Astrocyte of the hippocampus (primary cell): ENCODE results near the gene PPP1CB.
"Not testable (repeated sequence)": the region's sequence is repeated elsewhere in the genome, so short reads cannot be mapped to it uniquely, and the experiment has no call there.

ENCODE experiments used
- DNase-seq: peaks from one replicate; pipeline ENCODE4 v3.0.0; 2011; ENCODE audit warnings: low read depth, low spot score

PPP1CB gene

DNA sequence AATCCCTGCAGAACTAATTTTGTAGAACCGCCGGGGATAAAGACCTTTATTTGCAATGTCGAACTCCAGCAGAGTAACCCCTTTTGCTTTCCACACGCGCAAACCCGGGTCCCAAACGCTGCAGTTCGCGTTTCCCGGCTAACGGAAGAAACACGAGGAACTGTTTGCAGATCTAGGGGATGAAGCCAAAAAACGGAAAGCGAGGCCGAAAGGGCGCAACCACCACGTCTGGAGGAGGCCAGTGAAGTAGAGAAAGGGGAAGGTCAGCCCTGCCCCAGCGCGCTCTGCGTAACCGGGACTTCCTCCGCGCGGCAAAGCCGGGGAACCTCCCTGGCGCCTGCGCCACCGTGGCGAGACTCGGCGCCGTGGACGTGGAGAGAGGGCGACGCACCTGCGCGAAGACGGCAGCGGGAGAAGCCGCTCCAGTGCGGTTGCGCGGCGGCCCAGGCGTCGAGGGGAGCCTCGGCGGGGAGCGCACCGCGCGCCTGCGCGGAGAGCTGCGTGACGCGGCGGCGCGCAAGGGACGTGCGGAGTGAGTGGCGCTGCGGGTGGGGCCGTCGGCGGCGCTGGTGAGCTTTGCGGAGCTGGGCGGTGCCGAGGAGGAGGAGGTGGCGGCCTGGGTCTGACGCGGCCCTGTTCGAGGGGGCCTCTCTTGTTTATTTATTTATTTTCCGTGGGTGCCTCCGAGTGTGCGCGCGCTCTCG lies at the start of gene PPP1CB:
PPP1CB (plus strand) TSS at position 579 of the 704 bp plus-strand sequence. CDS start 295 bp downstream, outside the sequence.
- peak; percentile 99 for DNase-seq

DNA sequence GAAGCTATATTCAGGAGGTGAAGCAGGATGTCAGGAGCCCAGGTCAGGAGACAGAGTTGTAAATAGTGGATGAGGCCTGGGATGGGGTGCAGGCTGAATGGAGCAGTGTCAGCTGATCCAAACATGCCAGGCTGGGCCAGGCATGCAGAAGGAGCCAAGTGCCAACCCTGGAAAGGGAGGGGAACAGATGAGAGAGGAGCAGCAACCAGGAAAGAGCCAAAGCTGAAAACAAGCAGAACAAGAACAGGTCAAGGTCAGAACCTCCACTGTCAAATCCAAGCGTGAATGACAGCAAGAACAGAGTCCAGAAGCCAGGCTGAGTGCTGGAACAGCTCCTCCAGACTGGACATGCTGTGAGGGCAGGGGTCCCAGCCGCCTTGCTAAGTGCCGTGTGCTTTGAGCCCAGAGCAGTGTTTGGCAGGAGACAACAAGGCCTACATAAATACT lies 49.2 kb upstream of the PPP1CB start:
- DNase-seq, result no peak

DNA sequence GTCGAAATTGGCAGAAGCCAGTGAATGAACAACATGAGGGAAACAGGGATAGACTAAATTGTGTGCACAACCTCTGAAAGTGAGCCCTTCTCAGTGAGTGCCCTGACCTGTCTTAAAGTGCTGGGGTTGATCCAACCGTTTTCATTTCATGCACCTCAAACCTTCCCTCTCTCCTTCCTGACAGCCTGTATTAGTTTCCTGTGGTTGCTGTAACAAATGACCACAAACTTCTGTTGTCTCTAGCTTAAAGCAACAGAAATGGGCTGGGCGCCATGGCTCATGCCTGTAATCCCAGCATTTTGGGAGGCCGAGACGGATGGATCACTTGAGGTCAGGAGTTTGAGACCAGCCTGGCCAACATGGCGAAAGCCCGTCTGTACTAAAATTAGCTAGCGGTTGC lies 48.8 kb upstream of the PPP1CB start:
- no peak for DNase-seq

DNA sequence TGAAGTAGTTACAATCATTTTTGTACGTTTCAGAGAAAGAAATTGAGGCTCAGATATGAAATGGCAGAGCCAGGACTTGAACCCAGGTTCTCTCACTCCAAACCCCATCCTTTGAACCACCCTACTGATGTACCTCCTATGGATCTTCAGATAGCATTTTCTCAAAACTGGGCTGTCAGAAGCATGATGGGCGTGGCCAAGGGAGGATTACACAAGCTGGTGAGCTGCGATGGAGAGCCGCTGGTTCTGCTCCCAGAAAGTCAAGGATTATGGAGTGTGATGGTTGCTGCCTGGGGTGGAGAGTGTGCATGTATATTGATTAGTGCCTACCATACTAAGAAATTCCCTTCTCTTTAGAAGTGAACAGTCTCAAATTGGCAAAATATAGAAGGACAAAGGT lies 47.0 kb upstream of the PPP1CB start:
- DNase-seq, result no peak

DNA sequence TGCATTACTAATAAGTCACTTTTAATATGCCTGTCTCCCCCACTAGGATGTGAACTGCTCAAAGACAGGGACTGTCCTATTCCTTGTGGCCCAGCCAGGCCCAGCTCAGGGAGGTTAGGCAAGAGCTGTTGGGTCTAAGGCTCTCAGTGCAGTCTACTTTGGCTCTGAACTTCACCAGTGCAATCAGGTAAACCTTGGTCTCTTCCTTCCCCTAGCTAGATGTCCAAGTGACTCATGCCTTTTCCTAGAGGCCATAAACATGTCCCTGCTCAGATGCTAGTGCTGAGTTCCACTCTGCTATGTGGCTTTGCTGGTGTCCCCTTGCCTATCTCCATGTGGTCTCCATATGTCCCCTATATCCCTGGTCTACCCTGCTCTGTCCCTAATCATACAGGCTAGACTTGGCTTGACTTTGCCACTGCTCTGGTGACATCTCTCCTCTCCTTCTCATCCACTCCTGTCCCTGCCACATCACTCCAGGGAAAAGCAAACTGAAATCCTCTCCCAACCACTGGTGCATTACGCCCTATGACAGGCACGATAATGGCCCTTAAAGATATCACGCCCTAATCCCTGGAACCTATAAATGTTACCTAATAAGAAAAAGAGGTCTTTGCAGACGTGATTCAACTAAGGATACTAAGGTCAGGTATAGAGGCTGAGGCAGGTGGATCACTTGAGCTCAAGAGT lies 45.7 kb upstream of the PPP1CB start:
- DNase-seq, result no peak

DNA sequence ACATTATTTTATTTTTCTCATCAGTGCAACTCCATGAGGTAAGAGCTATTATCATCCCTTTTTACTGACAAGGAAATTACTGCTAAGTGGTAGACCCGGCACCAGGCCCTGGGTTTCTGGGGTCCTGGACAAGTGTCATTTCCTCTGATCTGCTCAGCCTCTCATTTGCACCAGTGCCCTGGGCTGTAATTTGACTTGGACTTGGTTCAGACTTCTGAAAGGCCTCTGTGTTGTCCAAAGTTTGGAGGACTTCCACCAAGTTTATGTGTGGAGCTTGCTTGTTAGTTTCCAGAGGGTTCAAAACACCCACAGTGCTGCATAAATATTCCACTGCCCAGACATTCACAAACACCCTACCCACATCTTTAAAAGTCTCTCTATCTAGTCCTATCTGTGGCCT lies 44.0 kb upstream of the PPP1CB start:
- DNase-seq, result peak; percentile 56

DNA sequence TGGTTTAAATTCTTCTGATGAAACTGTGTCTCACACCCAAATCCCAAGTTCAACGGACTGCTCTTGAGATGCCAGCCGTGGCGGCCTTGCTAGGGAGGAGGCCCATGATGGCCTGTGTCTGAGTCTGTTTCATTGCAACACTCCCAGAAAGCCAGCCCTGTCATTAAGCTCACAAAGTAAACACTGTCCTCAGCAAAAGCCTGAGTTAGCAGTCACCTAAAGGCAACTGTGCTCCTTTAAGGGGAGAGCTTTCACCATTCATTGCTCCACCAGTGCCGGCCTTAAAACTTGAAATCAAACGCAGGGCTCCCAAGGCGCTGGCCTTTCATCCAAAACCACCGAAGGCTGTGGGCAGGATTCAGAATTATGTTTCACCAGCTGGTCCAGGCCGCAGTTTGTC lies 42.5 kb upstream of the PPP1CB start:
- DNase-seq, result no peak

DNA sequence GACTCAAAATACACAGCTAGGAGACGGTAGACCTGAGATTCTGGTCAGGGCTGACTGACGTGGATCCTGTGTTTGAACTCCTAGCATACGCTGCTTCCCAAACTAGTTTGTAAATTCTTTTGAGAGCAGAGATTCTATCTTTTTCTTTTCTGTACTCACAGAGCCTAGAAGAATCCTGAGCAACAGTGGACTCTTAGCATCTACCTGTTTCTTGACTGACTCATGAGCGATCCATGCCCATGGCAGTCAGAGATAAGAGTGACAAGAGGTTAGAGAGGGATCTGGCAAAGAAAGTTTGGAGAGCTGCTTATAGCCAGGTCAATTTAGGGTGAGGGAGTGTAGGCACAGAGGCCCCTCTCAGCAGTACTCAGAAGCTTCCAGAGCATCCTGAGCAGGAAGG lies 41.1 kb upstream of the PPP1CB start:
- DNase-seq, result no peak

DNA sequence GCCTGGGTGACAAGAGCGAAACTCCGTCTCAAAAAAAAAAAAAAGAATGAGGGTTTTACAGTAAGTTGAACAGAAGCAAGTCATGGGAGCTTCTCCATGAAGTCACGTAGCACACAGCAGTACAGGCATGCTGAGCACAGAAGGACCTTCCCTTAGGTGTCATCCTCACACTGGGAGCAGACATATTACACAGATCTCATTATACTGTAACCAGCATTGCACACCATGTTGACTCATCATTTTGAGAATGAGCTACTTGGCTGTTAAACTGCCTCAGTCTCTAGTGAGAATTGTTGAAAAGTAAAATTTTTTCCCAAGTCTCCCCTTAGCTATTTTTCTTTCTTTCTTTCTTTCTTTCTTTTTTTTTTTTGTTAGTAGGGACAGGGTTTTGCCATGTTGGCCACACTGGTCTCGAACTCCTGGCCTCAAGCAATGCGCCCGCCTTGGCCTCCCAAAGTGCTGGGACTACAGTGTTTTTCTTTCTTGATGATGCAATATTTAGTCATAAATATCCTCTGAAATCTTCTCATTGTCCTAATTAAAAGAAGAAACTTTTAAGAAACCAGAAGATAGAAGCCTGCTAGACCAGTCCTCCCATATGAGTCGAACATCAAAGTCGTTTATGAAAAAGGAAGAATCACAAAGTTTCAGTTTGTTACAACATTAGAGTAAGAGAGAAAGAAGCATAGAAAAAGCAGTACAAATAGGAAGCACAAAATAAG lies 37.9 kb upstream of the PPP1CB start:
- DNase-seq, result peak; percentile 34

DNA sequence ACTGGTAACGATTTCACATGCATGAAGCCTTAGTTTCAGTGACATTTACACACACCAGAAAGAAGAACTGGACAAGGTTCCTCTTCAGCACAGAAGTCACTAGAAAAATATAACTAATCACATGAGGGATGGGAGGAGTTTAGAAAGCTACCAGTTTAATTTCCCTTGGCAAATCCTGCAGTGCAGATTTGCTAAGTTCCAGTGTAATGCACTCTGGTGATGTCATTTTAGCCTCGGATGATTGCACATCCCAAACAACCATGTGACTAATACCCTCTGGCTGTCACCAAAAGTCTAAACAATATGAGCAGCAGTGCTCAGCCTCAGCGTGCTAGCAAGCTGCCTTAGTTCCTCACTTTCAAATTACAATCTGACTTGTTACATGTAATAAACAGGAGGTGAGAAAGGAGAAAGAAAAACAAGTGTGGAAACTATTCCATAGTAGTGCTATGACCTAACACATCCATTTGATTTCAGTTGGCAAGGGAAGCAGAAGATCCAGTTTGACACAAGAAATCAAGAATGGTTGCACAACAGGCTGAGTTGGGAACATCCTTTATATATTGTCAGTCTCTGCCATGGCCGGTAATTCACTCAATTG lies 35.3 kb upstream of the PPP1CB start:
- peak; percentile 93 for DNase-seq

DNA sequence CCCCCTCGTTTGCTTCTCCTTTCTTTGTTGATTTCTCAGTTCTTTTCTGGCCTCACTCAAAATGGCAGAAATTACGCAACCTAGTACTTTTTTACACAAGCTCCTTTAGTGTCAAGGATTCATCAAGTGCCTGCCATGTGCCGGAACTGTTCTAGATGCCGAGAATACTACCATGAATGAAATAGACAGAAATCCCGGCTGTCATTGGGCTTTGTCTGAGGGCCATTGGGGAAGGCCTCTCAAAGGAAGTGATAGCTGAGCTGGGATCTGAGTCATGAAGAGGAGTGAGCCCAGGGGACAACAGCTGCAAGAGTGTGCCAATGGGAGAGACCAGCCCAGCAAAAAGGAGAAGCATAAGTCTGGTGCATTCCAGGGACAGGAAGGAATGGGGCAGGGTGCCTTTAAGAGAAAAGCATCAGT lies 34.3 kb upstream of the PPP1CB start:
- peak; percentile 56 for DNase-seq

DNA sequence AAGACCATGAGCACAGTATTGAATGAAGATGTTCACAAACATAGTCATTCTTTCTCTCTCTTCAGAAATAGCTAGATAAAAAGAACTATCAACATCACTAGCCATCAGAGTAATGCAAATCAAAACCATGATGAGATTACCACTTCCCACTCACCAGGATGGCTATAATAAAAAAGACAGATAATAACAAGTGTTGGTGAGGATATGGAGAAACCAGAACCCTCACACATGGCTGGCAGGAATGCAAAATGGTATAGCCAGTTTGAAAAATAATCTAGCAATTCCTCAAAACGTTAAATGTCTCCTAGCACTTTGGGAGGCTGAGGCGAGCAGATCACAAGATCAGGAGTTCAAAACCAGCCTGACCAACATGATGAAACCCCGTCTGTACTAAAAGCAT lies 31.3 kb upstream of the PPP1CB start:
- DNase-seq, result no peak

DNA sequence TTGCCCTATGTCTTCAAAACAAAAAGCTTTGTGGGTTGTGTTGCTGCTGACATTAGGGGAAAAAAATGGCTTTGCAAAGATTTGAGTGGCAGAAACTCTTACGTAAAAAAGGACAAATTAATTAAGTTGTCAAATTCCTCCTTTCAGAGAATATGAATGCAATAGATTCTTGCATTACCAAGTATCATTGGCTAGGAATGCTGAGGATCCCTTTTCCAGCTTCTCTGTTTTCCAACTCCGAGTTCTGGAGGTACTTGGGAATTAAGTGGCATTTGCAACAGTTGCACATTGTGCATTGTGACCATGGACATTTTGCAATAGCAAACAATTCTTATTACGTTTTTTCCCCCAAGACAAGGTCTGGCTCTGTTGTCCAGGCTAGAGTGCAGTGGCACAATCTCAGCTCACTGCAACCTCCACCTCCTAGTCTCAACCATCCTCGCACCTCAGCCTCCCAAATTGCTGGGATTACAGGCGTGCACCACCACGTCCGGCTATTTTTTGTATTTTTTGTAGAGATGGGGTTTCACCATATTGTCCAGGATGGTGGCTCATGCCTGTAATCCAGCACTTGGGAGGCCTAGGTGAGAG lies 29.9 kb upstream of the PPP1CB start:
- no peak for DNase-seq

DNA sequence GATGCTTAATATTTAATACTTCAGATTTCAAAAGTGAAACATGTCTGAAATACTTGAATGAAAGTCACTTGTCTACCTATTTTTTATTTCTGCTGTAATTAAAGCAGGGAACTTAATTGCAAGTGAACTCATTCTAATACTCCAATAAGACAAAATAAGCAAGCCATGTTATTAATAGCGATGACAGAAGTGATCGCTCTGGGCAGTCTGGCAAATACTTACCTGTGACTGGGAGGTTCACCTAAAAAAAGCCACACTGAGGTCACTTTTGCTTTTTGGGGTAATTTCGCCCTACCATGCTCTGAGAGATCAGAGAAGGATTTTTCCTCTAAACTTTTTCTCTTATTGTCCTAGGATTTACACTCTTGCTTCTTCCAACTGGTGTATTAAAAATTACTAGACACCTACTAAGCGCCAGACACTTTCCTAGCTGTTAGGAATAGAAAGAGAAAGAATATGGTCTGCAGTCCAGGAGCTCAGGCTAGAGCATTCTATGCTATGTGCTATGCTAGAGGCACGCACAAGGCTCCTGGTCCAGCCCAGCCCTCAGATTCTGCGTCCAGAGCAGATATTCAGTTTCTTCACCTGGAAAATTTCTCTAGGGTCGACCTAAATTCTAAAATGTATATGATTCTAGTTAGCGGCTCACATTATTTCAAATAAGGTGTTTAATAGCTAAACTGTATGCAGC lies 26.5 kb upstream of the PPP1CB start:
- DNase-seq, result no peak

DNA sequence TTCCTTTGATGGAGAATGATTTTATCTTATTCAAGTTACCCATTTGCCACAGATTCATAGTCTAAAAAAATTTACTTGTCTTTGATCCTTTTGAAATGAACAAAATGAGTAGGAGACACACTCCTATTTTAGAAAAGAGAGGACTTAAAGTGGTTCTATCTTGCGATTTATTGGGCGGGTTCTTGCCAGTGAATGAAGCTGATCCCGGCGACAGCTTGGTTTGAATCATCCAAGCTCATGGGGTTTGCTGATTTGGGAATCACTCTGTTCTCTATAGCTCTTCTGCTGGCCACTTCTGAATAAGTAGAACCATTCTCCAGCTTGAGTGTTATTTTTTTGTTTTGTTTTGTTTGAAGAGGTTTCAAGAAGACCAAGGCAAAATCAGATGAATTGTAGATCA lies 25.5 kb upstream of the PPP1CB start:
- DNase-seq, result no peak

DNA sequence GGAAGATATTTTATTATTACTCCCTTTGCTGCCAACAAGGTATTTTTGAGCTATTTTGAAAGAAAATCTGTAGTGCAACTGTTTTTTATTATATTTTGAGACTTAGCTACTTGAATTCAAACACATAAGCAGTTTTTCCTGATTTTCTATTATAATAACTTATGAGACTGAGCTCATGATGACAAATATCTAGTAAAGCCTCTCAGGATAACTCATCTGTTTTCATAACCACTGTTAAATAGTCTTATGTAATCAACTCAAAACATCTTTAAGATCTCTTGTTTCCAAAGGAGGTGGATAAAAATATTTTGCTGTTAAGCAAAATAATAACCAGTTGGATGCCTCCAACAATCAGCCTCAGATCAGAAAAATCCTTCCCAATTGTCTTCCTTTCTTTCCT lies 21.9 kb upstream of the PPP1CB start:
- DNase-seq, result no peak

DNA sequence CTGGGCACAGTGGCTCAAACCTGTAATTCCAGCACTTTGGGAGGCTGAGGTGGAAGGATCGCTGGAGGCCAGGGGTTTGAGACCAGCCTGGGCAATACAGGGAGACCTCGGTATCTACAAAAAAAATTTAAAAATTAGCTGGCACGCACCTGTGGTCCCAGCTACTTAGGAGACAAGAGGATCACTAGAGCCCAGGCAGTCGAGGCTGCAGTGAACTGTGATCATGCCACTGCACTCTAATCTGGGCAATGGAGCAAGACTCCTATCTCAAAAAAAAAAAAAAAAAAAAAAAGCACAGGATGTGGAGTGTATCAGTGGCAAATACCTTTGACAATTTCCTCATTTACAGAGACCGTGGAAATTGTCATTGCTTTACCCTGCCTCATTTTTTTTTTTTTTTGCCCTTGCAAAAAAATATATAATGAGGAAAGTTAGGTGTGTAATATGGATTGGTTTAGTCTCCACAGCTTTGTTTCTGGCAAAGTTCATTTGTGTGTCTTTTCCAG lies 20.9 kb upstream of the PPP1CB start:
- no peak for DNase-seq

DNA sequence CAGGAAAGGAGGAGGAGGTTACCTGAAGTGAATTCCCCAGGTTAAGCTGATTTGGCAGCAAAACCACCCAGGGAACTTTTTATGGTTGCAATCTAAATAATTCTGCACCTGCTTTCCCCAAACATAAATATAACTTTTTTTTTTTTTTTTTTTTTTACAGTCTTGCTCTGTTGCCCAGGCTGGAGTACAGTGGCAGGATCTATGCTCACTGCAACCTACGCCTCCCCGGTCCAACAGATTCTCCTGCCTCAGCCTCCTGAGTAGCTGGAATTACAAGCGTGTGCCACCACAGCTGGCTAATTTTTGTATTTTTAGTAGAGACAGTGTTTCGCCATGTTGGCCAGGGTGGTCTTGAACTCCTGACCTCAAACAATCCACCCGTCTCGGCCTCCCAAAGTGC lies 16.1 kb upstream of the PPP1CB start:
- no peak for DNase-seq

DNA sequence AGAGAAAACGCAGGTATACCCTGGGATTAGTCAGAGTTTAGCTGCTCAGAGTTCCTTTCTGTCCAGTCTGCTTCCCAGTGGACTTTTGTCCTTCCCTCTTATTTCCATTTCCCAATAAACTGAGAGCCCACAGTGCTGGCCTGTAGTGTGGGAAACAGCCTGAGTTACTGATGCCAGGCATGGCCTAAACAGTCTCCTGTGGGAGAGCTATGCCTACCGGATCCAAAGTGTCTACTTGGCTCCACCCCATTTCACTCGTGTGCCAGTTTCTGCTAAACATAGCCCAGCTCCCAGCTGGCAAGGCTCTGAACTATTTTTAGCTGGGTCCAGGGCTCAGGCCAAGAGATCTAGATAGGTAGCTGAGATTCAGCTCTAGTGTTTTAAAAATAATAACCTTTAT lies 15.6 kb upstream of the PPP1CB start:
- DNase-seq, result peak; percentile 75

DNA sequence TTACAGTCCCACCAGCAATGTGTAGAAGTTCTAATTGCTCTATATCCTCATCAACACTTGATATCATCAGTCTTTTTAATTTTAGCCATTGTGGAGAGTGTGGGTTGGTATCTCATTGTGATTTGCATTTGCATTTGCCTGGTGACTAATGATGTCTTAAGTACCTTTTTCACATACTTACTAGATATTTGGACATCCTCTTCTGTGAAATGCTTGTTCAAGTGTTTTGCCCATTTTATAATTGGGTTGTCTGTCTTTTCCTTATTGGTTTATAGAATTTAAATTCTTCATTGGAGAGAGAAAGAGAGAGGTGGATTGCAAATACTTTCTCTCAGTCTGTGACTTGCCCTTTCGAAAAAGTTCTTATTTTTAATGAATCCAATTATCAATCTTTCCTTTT lies 14.0 kb upstream of the PPP1CB start:
- DNase-seq, result no peak

DNA sequence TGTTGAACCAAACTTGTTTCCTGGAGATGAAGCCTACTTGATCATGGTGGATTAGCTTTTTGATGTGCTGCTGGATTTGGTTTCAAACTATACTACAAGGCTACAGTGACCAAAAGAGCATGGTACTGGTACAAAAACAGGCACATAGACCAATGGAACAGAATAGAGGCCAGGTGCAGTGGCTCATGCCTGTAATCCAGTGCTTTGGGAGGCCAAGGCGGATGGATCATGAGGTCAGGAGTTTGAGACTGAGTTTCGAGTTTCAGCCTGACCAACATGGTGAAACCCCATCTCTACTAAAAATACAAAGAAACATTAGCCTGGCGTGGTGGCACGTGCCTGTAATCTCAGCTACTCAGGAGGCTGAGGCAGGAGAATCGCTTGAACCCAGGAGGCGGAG lies 9.0 kb upstream of the PPP1CB start:
- not testable (repeated sequence) for DNase-seq
